Upper lobe of right lung (tissue), 1 donor: ENCODE results near the gene HDAC11. TPM values are rescaled to one million over a fixed set of nuclear protein-coding genes. Genes with fewer than 3 reads are reported as not detected.

ENCODE experiments used
- ATAC-seq: fragments of 200-7000 bp; cut with Tn5 transposase; one replicate; pipeline ENCODE4 v1.9.1; 2020; ENCODE audit warnings: mild to moderate bottlenecking, moderate library complexity
- DNase-seq: peaks from one replicate; pipeline ENCODE4 v3.0.0-alpha.2; 2020
- H3K27ac ChIP-seq: fragments of 200-600 bp; one replicate; pipeline ENCODE4 v1.8.0; 2022
- H3K27me3 ChIP-seq: fragments of 200-600 bp; one replicate; pipeline ENCODE4 v1.8.0; 2022; ENCODE audit warnings: mild to moderate bottlenecking
- H3K36me3 ChIP-seq: fragments of 200-600 bp; one replicate; pipeline ENCODE4 v1.8.0; 2022
- H3K4me1 ChIP-seq: fragments of 200-600 bp; one replicate; pipeline ENCODE4 v1.8.0; 2022
- H3K4me3 ChIP-seq: fragments of 200-600 bp; one replicate; pipeline ENCODE4 v1.8.0; 2022; ENCODE audit warnings: mild to moderate bottlenecking
- H3K9me3 ChIP-seq: fragments of 200-600 bp; one replicate; pipeline ENCODE4 v1.8.0; 2022
- intact Hi-C: fragments of 100-400 bp; cut with DNase I; formaldehyde crosslinking; loops from one replicate; pipeline ENCODE4 v1.11.0; 2022
- total RNA-seq: library from RNA; stranded (reverse); fragmentation: NEBNext Ultra II Directional; extraction: Animal tissue kit (Norgen Biotek cat#: 25700); gene quantifications from one replicate; pipeline ENCODE4 v1.2.1, GENCODE V29; 2021
- TF ChIP-seq, protein P1 (sequence below): fragments of 200-600 bp; IDR thresholded peaks from one replicate; pipeline ENCODE4 v1.8.0; 2022; ENCODE audit warnings: antibody characterized with exemption
- donor health status: DM: no; HTN: yes; CAD: no; lungs with severe emphysema.

Gene HDAC11
- total RNA-seq, 1 donor from 2014 or later = 15.0 TPM

- intact Hi-C loops = no loop called here
- H3K9me3 ChIP-seq = no peaks in the 10 kb centered on the region
- TF ChIP-seq, protein P1, sequence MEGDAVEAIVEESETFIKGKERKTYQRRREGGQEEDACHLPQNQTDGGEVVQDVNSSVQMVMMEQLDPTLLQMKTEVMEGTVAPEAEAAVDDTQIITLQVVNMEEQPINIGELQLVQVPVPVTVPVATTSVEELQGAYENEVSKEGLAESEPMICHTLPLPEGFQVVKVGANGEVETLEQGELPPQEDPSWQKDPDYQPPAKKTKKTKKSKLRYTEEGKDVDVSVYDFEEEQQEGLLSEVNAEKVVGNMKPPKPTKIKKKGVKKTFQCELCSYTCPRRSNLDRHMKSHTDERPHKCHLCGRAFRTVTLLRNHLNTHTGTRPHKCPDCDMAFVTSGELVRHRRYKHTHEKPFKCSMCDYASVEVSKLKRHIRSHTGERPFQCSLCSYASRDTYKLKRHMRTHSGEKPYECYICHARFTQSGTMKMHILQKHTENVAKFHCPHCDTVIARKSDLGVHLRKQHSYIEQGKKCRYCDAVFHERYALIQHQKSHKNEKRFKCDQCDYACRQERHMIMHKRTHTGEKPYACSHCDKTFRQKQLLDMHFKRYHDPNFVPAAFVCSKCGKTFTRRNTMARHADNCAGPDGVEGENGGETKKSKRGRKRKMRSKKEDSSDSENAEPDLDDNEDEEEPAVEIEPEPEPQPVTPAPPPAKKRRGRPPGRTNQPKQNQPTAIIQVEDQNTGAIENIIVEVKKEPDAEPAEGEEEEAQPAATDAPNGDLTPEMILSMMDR = no peak
- H3K4me3 ChIP-seq = no peak overlapping the region
- no peaks in the 10 kb centered on the region for H3K36me3 ChIP-seq
- H3K27me3 ChIP-seq = no peaks in the 10 kb centered on the region
- H3K4me1 ChIP-seq = no peaks in the 10 kb centered on the region
- ATAC-seq = no peak
- H3K27ac ChIP-seq = no peak overlapping the region
- DNase-seq = peak; percentile 43
Measured at GRCh38 chr3:13509816-13510192, 29.7 kb downstream of the HDAC11 start.

- no peak overlapping the region for H3K4me3 ChIP-seq
- H3K27ac ChIP-seq = no peak overlapping the region
- TF ChIP-seq, protein P1 = no peak
- no peaks in the 10 kb centered on the region for H3K27me3 ChIP-seq
- intact Hi-C loops = no loop called here
- H3K9me3 ChIP-seq = no peaks in the 10 kb centered on the region
- no peaks in the 10 kb centered on the region for H3K4me1 ChIP-seq
- no peaks in the 10 kb centered on the region for H3K36me3 ChIP-seq
- DNase-seq = peak; percentile 26
- no peak for ATAC-seq
Measured at GRCh38 chr3:13512451-13512850, 32.3 kb downstream of the HDAC11 start.

DNA sequence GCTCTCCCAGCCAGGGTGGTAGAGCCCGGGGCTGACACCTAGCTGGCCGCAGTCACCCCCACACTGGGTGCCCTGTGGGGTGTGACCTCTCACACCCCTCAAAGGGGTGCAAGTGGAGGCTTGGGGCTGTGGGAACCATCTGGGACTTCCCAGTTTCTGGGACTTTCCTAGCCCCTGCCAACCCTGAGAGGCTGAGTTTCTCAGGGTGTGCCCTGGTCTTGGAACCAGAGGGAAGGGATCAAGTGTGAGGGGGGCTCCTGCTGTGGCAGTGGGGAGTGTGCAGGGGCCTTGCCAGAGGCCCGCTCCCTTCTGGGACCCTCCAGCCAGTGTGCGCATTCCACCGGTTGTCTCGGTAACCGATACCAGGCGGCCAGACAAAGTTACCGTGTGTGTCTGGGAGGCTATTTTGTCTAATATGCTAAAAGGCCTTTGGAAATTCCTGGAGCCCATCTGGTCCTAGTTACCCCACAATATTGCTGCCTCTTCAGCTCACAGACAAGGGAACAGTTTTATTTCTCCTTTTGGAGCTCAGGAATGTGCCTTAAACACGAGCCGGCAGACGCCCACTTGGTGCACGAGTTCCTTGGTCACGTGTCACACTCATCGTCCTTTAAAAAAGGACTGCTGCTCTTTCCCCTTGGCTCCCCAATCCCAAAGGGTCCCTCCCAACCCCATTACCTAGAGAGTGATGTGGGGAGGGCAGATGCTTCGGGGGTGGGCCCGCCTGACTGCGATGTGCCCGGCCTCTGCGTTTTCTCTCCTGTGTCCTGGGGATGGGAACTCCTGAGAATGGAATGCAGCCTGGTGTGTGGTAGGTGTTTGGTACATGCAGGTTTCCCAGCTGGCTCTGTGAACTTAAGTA, 33.2 kb downstream of the HDAC11 start:
- DNase-seq = peak; percentile 32
- TF ChIP-seq, protein P1 = no peak
- no peak for ATAC-seq
- intact Hi-C loops = no loop called here
- Histone ChIP-seq H3K4me3 (no peak overlapping the region), H3K9me3 (no peaks in the 10 kb centered on the region), H3K27ac (no peak overlapping the region), H3K4me1 (no peaks in the 10 kb centered on the region), H3K27me3 (no peaks in the 10 kb centered on the region), H3K36me3 (no peaks in the 10 kb centered on the region)

- TF ChIP-seq, protein P1 = no peak
- DNase-seq (no peak), ATAC-seq (no peak)
- Histone ChIP-seq H3K27me3 (no peaks in the 10 kb centered on the region), H3K36me3 (no peaks in the 10 kb centered on the region), H3K27ac (no peak overlapping the region), H3K9me3 (no peaks in the 10 kb centered on the region), H3K4me1 (no peaks in the 10 kb centered on the region), H3K4me3 (no peak overlapping the region)
- intact Hi-C loops = no loop called here
Measured at GRCh38 chr3:13513913-13514517, 33.9 kb downstream of the HDAC11 start.

GRCh38 chr3:13514639-13515435, 34.7 kb downstream of the HDAC11 start:
- ATAC-seq (no peak), DNase-seq (no peak)
- Histone ChIP-seq H3K27me3 (no peaks in the 10 kb centered on the region), H3K4me3 (no peak overlapping the region), H3K4me1 (no peaks in the 10 kb centered on the region), H3K27ac (no peak overlapping the region), H3K36me3 (no peaks in the 10 kb centered on the region), H3K9me3 (no peaks in the 10 kb centered on the region)
- intact Hi-C loops = no loop called here
- TF ChIP-seq, protein P1 = no peak
